Measurements from ENCODE around the gene PCSK4.
"Not testable (repeated sequence)": the region's sequence is repeated elsewhere in the genome, so short reads cannot be mapped to it uniquely, and the experiment has no call there.

PCSK4 gene

GRCh38 chr19:1489463-1490310 is 463 bp downstream of the PCSK4 start:
- in situ Hi-C loops (cut with HindIII; ENCODE audit: low sequenced_read_pairs), result no loop called here

GRCh38 chr19:1488282-1488601 is 1.9 kb downstream of the PCSK4 start:
- in situ Hi-C loops (cut with HindIII; ENCODE audit: low sequenced_read_pairs), result no loop called here

- in situ Hi-C loops (cut with HindIII; ENCODE audit: low sequenced_read_pairs), result no loop called here
These were observed 2.4 kb downstream of the PCSK4 start for GRCh38 chr19:1487576-1488281.

GRCh38 chr19:1486720-1487575 is 3.2 kb downstream of the PCSK4 start:
- in situ Hi-C loops (cut with HindIII; ENCODE audit: low sequenced_read_pairs), result no loop called here

GRCh38 chr19:1483979-1484428 is 6.1 kb downstream of the PCSK4 start:
- in situ Hi-C loops (cut with HindIII; ENCODE audit: low sequenced_read_pairs), result no loop called here

- in situ Hi-C loops (cut with HindIII; ENCODE audit: low sequenced_read_pairs), result no loop called here
These were observed 6.8 kb downstream of the PCSK4 start for GRCh38 chr19:1483131-1483978.

- in situ Hi-C loops (cut with HindIII; ENCODE audit: low sequenced_read_pairs), result no loop called here
These were observed 7.6 kb downstream of the PCSK4 start for GRCh38 chr19:1482361-1483130.

- in situ Hi-C loops (cut with HindIII; ENCODE audit: low sequenced_read_pairs), result no loop called here
These were observed 8.2 kb downstream of the PCSK4 start for GRCh38 chr19:1481893-1482360.

- in situ Hi-C loops (cut with HindIII; ENCODE audit: low sequenced_read_pairs), result no loop called here
These were observed 8.8 kb downstream of the PCSK4 start for GRCh38 chr19:1481224-1481892.

GRCh38 chr19:1478934-1479707 is 11.0 kb downstream of the PCSK4 start, which contains the start of gene C19orf25:
Gene C19orf25, minus strand, starts transcription at chr19:1479215. Its CDS starts 312 bp downstream, at chr19:1478903.
- in situ Hi-C loops (cut with HindIII; ENCODE audit: low sequenced_read_pairs), result no loop called here

GRCh38 chr19:1477056-1477455 is 13.1 kb downstream of the PCSK4 start:
- in situ Hi-C loops (cut with HindIII; ENCODE audit: low sequenced_read_pairs), result not testable (repeated sequence)

GRCh38 chr19:1475751-1476437 is 14.3 kb downstream of the PCSK4 start:
- in situ Hi-C loops (cut with HindIII; ENCODE audit: low sequenced_read_pairs), result no loop called here

- in situ Hi-C loops (cut with HindIII; ENCODE audit: low sequenced_read_pairs), result no loop called here
These were observed 15.3 kb downstream of the PCSK4 start for GRCh38 chr19:1474765-1475351.

- in situ Hi-C loops (cut with HindIII; ENCODE audit: low sequenced_read_pairs), result no loop called here
These were observed 16.0 kb downstream of the PCSK4 start for GRCh38 chr19:1474011-1474764.

GRCh38 chr19:1473085-1473851 is 16.9 kb downstream of the PCSK4 start:
- in situ Hi-C loops (cut with HindIII; ENCODE audit: low sequenced_read_pairs), result no loop called here

Measured in DLD1 (cell line).